ENCODE results near the gene TMEM74B.

Gene TMEM74B

DNA sequence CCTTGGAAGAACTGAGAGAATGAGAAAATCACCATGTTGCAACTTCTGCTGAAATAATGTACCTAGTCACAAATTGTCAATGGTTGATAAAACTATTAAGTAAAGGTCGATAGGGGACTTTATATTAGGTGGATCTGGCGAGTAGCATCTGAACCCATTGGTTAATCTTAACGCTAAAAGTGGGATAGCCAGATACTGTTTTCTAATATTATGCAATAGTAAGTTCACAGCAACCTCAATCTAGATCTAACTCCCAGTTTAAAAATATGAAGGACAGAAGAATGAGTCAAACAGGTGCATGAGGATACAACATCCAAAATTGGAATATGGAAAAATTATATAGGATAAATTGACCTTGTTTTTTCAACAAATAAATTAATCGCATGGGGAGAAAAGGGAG lies 47.5 kb downstream of the TMEM74B start:
- no peak for DNase-seq (ENCODE audit: low spot score)

DNA sequence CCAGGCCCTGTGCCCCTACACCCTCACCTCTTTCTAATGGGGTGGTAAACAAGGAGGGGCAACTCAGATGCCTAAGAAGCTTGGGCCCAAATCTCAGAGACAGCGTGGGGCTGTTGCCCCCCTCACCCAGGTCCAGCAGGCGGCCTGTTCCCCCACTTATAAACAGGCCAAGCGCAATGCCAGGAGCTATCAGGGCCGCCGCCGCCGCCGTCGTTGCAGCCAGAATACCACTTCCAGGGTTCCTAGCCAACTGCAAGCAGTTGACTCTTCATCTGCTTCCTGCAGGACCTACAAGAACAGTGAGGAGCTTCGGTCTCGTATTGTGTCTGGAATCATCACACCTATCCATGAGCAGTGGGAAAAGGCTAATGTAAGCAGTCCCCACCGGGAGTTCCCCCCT lies 49.9 kb downstream of the TMEM74B start:
- DNase-seq (ENCODE audit: low spot score): no peak

- no peak for DNase-seq (ENCODE audit: low spot score)
Measured at GRCh38 chr20:1134355-1134754, 50.4 kb downstream of the TMEM74B start.

DNA sequence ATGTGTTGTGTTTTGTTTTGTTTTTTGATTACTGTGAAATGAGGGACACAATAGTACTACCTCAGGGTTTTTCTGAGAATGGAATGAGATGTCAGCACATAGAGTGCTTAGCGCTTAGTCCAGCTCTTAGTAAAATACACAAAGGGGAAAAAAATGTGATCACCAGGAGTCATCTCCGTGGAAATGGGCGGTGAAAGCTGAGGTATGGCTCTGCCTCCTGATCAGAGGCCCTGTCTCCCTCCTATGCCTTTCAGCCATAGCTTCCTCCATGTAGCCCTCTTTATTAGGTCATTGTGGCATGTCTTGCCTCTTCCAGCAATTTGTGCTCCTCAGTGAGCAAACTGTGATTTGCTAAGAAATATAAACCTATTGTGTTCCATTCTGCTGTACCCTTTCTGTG lies 53.4 kb downstream of the TMEM74B start:
- DNase-seq (ENCODE audit: low spot score): no peak

DNA sequence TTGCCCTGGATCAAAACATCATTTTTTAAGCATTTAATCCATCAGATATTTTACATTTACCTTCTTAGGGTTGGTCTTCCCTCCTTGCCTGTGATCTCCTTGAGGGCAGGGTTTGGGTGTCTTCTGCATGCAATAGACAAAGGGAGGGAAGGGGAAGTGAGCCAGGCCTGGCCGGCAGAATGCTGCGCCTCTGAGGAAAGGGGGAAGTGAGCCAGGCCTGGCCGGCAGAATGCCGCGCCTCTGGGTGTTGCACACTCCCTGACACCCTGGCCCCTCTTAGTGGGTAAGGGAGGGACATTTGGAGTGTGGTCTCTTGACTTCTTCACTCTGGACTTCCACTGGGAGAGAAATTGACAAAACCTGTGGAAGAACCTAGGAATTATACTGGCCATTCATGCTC lies 53.9 kb downstream of the TMEM74B start:
- DNase-seq (ENCODE audit: low spot score): no peak

Data from kidney capillary endothelial cell (primary cell).